M059J (cell line): ENCODE data around the gene PCMT1. TPM values are rescaled to one million over a fixed set of nuclear protein-coding genes. Genes with fewer than 3 reads are reported as not detected.
"Not testable (repeated sequence)": the region's sequence is repeated elsewhere in the genome, so short reads cannot be mapped to it uniquely, and the experiment has no call there.

Source experiments
- DNase-seq: peaks from one replicate; pipeline ENCODE4 v3.0.0-alpha.2; 2012; ENCODE audit warnings: low read depth
- total RNA-seq: library from RNA; depleted of rRNA; stranded (reverse); fragments of >200 nt; shearing (Covaris generic); gene quantifications from 2 replicates; pipeline ENCODE4 v1.2.3, GENCODE V29; 2014; rRNA removed

Gene PCMT1
- 277 and 290 TPM in 2 replicates for total RNA-seq

DNA sequence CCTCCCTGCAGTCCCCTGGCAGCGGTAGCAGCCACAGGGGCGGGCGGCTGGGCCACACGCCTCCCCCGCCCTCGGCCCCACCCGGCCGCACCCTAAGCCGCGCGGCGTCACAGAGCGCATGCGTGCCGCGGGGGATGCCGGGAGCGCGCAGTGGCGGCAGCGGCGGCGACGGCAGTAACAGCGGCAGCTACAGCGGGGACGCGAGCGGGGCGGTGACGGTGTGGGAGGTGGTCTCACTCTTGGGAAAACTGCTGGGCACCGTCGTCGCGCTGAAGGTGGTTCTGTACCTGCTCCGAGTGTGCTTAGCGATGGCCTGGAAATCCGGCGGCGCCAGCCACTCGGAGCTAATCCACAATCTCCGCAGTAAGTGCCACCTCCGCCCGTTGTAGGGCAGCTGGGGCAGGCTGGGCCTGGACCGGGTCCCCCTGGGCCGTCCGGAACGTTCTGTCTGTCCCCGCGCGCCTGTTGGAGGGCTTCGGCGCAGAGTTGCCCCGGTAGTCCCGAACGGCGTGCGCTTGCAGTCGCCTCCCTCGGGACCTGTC is at the start of gene PCMT1:
TSS of gene PCMT1 (plus strand) at position 148 of the 542 bp plus-strand sequence. CDS start at position 309, 161 bp downstream.
- peak; percentile 95 for DNase-seq

DNA sequence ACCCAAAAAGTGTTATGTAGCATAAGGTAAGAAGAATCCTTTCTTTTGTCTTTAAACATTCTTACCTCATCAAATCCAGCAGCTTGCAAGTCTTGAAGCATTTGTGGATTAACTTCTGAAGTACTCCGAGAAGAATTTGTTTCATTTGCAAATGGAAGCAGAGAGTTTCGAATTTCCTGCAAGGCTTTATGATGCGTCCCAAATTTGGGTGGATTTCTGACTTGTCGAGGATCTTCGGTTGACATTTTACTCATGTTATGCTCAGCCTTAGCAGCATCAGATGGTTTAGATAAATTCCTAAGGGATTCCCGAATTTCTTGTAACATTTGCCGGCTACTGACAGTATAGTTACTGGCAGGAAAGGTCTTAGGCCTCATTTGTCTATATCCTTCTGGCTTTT is 47.8 kb upstream of the PCMT1 start:
- DNase-seq, result no peak

GRCh38 chr6:149711711-149712110 is 37.8 kb upstream of the PCMT1 start:
- DNase-seq, result no peak

- no peak for DNase-seq
These were observed 35.1 kb upstream of the PCMT1 start for GRCh38 chr6:149714442-149714841.

DNA sequence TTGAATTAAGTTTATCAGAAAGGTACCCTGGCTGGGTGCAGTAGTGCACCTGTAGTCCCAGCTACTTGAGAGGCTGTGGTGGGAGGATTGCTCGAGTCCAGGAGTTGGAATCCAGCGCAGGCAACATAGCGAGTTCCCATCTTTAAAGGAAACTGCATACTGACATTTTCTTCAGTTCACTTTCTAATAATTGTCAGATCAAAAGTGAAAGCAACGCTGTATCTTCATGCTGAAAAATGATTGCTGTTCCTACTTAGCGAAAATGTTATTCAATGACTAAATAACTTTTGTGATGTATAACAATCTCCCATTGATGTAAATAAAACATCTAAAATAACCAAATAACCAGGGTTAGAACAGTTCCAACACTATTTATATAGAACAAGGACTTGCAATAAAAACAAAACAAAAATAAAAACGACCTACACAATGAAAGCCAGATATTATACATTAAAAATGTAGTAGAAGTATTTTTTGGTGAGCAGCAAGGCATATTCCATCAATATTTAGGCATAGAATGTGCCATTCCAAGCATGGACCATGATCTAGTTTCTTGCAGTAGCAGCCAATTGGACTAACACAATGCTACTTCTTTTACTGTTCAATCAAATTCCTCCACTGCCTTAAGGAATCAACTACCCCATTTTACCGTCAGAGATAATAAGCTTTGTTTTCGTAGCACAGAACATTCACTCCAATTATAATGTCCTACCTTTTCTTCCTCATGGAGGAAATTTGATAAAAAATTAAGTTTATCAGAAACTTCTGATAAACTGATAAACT is 33.2 kb upstream of the PCMT1 start:
- peak; percentile 29 for DNase-seq

GRCh38 chr6:149717255-149717587 is 32.3 kb upstream of the PCMT1 start:
- DNase-seq, result no peak

- peak; percentile 96 for DNase-seq
These were observed 31.7 kb upstream of the PCMT1 start, which contains the start of gene LATS1 for GRCh38 chr6:149717588-149718458. Gene LATS1 (minus strand): TSS chr6:149718101. CDS start chr6:149702126, 15,975 bp downstream.

DNA sequence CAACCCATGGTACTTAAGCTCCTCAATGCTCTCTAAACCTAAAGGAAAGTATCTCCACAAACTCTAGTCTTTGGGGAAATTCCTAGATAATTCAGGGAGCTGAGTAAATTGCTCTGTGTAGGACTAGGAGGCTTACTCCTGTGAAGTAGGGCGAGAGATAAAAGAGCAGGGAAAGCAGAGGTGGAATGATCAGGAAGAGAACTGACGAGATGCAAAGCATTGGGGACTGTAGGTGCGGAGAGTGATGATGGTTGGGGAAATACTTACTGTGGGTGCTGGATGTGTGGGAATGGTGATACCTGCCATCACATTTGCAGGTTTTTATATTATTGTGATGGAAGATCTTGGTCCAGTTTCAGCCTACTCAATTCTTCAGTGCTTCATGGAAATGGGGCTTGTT is 30.0 kb upstream of the PCMT1 start:
- no peak for DNase-seq

DNA sequence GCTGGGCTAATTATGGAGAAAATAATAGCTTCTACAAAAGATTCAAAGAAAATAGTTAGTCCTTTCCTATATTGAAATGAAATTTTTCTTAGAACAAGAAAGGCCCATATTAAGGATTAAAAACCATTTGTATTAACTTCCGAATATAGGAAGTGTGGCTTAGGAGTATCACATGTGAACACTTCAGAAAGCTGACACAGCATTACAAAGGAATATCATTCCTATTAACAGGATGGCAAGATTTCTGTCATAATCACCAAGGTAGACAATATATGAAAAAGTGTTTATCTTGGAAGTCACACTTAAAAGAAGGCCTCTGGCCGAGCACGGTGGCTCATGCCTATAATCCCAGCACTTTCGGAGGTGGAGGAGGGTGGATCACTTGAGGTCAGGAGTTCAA is 26.3 kb upstream of the PCMT1 start:
- DNase-seq, result no peak

DNA sequence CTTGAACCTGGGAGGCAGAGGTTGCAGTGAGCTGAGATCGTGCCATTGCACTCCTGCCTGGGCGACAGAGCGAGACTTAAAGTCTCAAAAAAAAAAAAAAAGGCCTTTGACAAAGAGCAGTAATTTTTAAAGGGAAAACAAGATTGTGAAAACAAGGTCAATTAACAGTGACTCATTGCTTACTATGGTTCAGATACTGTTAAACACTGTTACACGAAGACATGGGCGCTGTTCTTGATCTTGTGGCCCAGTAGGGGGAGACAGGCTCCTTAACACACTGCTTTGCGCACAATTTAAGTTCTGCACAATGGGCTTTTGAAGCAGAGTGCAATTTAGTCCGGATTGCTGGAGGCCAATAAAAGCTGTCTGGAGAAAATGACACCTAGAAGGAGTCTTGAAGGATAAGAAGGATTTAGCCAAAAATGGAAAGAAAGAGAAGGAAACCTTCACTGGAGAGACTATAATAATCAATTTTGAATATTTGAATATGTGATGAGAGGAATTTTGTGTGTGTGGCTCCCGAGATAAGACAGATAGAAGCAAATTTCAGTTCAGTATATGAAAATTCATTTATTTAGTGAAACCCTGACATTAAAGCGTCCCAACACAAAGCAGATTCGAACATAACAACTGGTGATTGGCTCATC is 25.6 kb upstream of the PCMT1 start:
- peak; percentile 76 for DNase-seq

- DNase-seq, result no peak
These were observed 23.8 kb upstream of the PCMT1 start for GRCh38 chr6:149725785-149726184.

DNA sequence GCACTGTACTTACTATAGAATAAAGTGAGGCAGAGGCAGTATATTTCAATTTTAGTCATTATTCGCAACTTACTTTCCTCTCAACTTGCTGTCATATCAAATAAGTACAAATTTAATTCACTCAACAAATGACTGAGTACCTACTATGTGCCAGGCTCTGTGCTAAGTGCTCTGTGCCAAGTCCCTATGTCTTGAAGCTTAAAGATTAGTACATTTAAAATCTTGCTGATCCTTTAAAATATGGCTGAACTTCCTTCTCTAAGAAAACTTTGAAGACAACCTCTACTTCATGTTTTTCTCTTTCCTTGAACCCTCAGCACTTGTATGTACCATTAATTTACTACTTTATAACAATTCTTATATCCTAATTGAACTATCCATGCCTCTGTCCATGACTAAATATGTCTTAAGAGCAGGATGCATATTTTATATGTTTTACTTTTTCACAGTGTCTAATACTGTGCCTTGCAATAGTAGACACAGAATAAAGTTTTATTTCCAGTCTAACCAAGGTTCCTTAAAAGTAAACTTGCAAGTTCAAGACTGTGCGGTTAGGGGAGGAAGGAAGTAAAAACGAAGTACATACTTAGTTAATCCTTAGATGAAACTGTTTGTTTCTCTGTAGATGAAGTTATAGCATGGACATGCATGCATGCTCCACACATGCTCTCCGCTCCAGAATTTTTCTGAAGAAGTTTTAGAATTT is 21.6 kb upstream of the PCMT1 start:
- DNase-seq, result no peak

DNA sequence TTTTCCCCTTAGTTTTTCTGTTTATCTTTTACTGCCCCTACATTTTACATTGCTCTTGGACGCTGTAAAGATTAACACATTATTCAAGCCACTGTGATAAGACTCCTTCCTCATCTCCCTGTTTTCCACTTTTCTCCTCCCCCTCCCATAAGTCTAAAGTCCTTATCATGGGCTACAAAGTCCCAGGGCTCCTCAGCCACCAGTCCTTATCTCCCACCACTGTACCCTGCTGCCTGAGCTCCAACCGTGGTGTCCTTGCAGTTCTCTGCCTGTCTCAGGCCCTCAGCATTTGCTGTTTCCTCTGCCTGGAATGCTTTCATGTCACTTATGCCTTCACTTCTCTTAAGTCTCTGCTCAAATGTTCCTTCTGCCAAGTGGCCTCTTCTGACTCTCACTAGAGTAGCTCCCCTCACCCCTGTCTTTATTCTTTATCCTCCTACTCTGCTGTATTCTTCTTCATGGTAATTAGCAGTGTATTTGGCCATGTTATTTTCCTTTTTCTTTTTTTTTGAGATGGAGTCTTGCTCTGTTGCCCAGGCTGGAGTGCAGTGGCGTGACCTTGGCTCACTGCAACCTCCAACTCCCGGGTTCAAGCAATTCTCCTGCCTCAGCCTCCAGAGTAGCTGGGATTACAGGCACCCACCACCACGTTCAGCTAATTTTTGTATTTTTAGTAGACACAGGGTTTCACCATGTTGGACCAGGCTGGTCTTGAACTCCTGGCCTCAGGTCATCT is 20.9 kb upstream of the PCMT1 start:
- DNase-seq, result no peak

- DNase-seq, result no peak
These were observed 19.7 kb upstream of the PCMT1 start for GRCh38 chr6:149729824-149730223.

- no peak for DNase-seq
These were observed 16.3 kb upstream of the PCMT1 start for GRCh38 chr6:149733089-149733720.

- DNase-seq, result no peak
These were observed 14.6 kb upstream of the PCMT1 start for GRCh38 chr6:149734915-149735314.

GRCh38 chr6:149745252-149745651 is 4.3 kb upstream of the PCMT1 start:
- DNase-seq, result not testable (repeated sequence)

DNA sequence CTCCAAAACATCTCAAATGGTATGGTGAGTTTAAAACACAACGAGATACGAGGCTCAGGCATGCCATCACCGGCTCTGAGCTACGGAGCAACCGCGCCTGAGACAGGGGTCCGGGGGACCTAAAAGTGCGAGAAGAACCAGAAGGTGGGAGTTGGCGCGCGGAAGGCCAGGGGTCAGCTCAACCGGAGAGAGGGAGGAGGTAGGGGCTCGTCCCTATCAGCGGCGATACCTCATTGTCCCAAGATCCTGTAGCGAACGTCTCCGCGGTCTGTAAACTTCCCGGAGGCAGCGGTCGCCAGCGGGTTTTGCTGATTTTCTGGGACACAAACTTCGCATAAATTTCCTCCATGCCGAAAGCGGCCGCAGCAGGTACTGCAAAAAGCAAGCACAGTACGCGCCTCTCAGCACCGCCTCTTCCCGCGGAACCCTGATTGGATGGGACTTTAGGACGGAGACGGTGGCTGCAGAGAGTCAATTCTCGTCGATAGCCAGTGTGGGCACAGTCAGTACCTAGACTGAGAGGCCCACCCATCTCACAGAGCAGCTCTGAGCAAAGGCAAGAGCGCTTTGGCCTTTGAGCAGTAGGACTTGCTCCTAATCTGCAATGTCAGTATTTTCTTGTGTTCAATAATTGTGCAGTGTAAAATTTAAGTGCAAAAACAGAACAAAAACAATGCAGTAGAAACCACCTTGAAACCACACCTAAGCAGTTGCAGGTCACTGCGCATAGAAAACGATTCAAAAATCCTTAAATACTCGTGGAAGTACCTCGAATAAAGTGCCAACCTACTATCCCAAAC is 3.2 kb upstream of the PCMT1 start, which contains the start of gene NUP43:
TSS of gene NUP43 (minus strand) at position 383 of the 800 bp plus-strand sequence. CDS start at position 349, 34 bp downstream.
- peak; percentile 95 for DNase-seq

DNA sequence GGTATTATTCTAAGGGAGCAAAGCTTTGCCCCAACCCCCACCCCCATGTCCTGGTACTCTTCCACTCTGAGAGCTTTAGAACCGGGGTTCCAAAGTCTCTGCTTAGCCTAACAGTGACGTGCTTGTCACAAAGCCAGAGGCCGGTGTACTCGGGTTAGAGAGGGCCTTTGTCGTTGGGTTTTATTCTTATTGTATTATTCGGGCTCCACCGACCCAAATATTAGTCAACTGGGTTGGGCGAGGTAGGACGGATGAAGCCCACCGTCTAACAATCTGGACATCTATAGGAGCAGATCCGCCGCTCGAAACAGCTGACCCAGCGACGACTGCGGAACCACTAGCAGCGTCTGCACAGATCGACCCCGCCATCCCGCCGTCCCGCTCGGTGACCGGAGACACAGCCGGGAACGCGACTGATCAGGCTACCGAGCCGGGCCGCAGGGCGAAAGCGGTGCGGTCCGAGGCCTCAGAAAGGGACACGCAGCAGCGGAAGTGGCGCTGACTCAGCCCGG is 403 bp upstream of the PCMT1 start:
- not testable (repeated sequence) for DNase-seq
